ENCODE data around the gene SHH.
"Not testable (repeated sequence)": the region's sequence is repeated elsewhere in the genome, so short reads cannot be mapped to it uniquely, and the experiment has no call there.

Gene SHH

GRCh38 chr7:155818820-155819168, 6.5 kb upstream of the SHH start:
- no peak for DNase-seq

- no peak for DNase-seq
Observed at GRCh38 chr7:155818154-155818819, 6.0 kb upstream of the SHH start.

GRCh38 chr7:155817515-155817914, 5.3 kb upstream of the SHH start:
- not testable (repeated sequence) for DNase-seq

GRCh38 chr7:155816996-155817395, 4.7 kb upstream of the SHH start:
- DNase-seq: no peak

GRCh38 chr7:155816192-155816508, 3.9 kb upstream of the SHH start:
- DNase-seq: no peak

GRCh38 chr7:155815332-155816191, 3.3 kb upstream of the SHH start:
- no peak for DNase-seq

- no peak for DNase-seq
Observed at GRCh38 chr7:155814316-155815276, 2.3 kb upstream of the SHH start.

GRCh38 chr7:155813546-155814315, 1.5 kb upstream of the SHH start:
- no peak for DNase-seq

GRCh38 chr7:155813125-155813524, 862 bp upstream of the SHH start:
- DNase-seq: no peak

- DNase-seq: no peak
Observed at GRCh38 chr7:155811560-155811894, 736 bp downstream of the SHH start.

GRCh38 chr7:155810770-155811559, 1.3 kb downstream of the SHH start:
- DNase-seq: no peak

- no peak for DNase-seq
Observed at GRCh38 chr7:155809947-155810769, 2.1 kb downstream of the SHH start.

- DNase-seq: no peak
Observed at GRCh38 chr7:155809332-155809946, 2.8 kb downstream of the SHH start.

GRCh38 chr7:155808549-155809331, 3.5 kb downstream of the SHH start:
- no peak for DNase-seq

- no peak for DNase-seq
Observed at GRCh38 chr7:155807789-155808548, 4.3 kb downstream of the SHH start.

- DNase-seq: no peak
Observed at GRCh38 chr7:155807065-155807671, 5.1 kb downstream of the SHH start.

- DNase-seq: no peak
Observed at GRCh38 chr7:155806096-155806871, 6.0 kb downstream of the SHH start.

GRCh38 chr7:155805826-155806095, 6.5 kb downstream of the SHH start:
- DNase-seq: no peak

All from NCI-H1417 treated with DMSO at 0.1 percent for 48 hours (cell line).